Neural progenitor cell (in vitro differentiated cells): Measurements from ENCODE around the gene PPP2R2B.

Source experiments
- CTCF ChIP-seq: fragments of 200-600 bp; sonication (generic); IDR thresholded peaks from 2 replicates; pipeline ENCODE4 v1.5.1; 2017; ENCODE audit warnings: antibody characterized with exemption, mild to moderate bottlenecking
- EZH2 ChIP-seq: fragments of 200-600 bp; sonication (generic); IDR thresholded peaks from 2 replicates; pipeline ENCODE4 v1.6.1; 2017; ENCODE audit warnings: antibody characterized with exemption, mild to moderate bottlenecking, moderate library complexity
- EZH2phosphoT487 ChIP-seq: fragments of 200-600 bp; sonication (generic); IDR thresholded peaks from 2 replicates; pipeline ENCODE4 v1.6.1; 2017; ENCODE audit warnings: antibody characterized with exemption

DNA sequence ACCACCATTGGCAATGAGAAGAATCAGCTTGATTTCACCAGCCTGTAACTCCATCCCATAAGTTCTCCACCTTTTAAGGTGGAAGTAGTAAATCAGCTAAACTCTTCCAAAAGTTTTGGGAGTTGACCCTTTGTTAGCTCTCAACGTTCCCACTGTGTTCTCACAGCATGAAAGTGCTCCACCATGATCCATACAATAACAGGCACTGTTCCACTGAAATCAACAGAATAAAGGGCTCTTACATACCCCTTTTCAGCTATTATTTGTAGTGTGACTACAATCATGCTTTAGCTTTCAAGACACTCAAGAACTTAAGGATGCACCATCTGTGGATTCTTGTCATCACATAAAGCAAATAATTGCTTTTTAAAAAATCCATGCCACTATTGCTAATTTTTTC, 81.6 kb downstream of the PPP2R2B start:
- TF ChIP-seq CTCF: no peak
- no peak for TF ChIP-seq EZH2
- TF ChIP-seq EZH2phosphoT487: no peak
